ENCODE results near the gene ZSCAN18.

The ZSCAN18 gene

DNA sequence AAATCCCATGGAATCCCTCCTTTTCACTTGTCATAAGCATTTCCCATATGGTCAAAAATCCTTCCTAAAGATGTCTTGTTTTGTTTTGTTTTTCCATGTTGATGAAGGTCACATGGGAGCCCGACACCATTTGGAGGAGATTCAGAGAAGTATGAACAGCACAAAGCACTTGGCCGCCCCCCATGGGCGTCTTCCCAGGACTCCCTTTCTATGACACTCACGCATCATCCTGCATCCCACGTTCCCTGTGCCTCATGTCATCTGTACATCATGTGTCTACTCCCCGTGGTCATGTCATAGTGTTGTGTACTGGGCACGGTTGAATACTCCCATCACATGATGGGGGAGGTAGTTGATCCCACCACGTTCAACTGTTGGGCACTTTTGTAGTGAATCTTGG lies 62.2 kb downstream of the ZSCAN18 start:
- H3K4me3 ChIP-seq (ENCODE audit: low read depth, low read length) = no peak overlapping the region
- TF ChIP-seq, protein P1, sequence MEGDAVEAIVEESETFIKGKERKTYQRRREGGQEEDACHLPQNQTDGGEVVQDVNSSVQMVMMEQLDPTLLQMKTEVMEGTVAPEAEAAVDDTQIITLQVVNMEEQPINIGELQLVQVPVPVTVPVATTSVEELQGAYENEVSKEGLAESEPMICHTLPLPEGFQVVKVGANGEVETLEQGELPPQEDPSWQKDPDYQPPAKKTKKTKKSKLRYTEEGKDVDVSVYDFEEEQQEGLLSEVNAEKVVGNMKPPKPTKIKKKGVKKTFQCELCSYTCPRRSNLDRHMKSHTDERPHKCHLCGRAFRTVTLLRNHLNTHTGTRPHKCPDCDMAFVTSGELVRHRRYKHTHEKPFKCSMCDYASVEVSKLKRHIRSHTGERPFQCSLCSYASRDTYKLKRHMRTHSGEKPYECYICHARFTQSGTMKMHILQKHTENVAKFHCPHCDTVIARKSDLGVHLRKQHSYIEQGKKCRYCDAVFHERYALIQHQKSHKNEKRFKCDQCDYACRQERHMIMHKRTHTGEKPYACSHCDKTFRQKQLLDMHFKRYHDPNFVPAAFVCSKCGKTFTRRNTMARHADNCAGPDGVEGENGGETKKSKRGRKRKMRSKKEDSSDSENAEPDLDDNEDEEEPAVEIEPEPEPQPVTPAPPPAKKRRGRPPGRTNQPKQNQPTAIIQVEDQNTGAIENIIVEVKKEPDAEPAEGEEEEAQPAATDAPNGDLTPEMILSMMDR (IDR thresholded peaks at IDR 0.05; ENCODE audit: borderline replicate concordance, insufficient read depth, low read depth, low read length) = no peak

DNA sequence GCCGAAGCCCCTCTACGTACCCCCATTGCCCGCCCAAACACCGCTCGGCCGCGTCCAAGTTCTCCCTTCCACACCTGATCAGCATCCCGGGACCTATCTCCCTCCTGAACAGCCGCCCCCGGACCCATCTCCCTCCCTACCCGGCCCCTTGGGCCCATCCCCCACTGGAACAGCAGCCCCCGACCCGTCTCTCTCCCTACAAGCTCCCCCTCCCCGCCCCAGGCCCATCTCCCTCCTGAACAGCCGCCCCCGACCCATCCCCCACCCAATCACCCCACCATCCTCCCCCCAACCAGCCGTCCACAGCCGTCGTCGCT lies 63.6 kb downstream of the ZSCAN18 start:
- TF ChIP-seq, protein P1 (IDR thresholded peaks at IDR 0.05; ENCODE audit: borderline replicate concordance, insufficient read depth, low read depth, low read length) = no peak

More for the DNA sequence above, 63.6 kb downstream of the ZSCAN18 start:
- H3K4me3 ChIP-seq (ENCODE audit: low read depth, low read length) = no peak overlapping the region
